ENCODE results near the gene KMT5B. TPM values are rescaled to one million over a fixed set of nuclear protein-coding genes. Genes with fewer than 3 reads are reported as not detected.

KMT5B gene
- total RNA-seq, 1 donor from 2014 or later, result 46.8 TPM

- TF ChIP-seq, protein P1, sequence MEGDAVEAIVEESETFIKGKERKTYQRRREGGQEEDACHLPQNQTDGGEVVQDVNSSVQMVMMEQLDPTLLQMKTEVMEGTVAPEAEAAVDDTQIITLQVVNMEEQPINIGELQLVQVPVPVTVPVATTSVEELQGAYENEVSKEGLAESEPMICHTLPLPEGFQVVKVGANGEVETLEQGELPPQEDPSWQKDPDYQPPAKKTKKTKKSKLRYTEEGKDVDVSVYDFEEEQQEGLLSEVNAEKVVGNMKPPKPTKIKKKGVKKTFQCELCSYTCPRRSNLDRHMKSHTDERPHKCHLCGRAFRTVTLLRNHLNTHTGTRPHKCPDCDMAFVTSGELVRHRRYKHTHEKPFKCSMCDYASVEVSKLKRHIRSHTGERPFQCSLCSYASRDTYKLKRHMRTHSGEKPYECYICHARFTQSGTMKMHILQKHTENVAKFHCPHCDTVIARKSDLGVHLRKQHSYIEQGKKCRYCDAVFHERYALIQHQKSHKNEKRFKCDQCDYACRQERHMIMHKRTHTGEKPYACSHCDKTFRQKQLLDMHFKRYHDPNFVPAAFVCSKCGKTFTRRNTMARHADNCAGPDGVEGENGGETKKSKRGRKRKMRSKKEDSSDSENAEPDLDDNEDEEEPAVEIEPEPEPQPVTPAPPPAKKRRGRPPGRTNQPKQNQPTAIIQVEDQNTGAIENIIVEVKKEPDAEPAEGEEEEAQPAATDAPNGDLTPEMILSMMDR (IDR thresholded peaks at IDR 0.05; ENCODE audit: unreplicated experiment), result no peak
- H3K27me3 Mint-ChIP-seq (ENCODE audit: unreplicated experiment), result peaks cover 3% of the 10 kb centered on the region
- no peak overlapping the region for H3K27ac Mint-ChIP-seq (ENCODE audit: unreplicated experiment)
- peaks cover 26% of the 10 kb centered on the region for H3K4me1 Mint-ChIP-seq (ENCODE audit: unreplicated experiment)
- peaks cover 10% of the 10 kb centered on the region for H3K9me3 Mint-ChIP-seq (ENCODE audit: unreplicated experiment)
- no peak overlapping the region for H3K4me3 Mint-ChIP-seq (ENCODE audit: unreplicated experiment)
- peaks cover 17% of the 10 kb centered on the region for H3K36me3 Mint-ChIP-seq (ENCODE audit: low read depth, unreplicated experiment)
- peak; percentile 84 for DNase-seq (ENCODE audit: low spot score)
Measured at GRCh38 chr11:68127714-68128681, 85.1 kb downstream of the KMT5B start.

DNA sequence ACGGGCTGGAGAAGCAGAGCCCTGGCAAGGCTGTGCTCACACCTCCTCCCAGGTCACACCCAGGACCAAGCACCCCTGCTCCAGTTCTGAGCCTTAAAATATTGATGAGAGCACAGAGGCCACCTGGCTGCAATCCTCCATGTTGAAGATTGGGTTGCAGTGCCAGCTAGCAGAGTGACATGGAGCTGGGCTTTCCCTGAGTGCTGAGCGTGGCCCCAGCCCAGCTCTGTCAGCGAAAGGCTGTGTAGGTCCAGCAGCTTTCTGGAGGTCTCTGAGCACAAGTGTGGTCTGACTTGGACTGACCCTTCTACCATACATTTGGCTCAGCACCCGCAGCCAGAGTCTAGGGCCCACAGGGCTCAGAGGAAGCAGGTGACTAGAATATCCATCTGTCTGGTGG is 87.9 kb downstream of the KMT5B start:
- Mint-ChIP-seq H3K4me1 (ENCODE audit: unreplicated experiment) (peaks cover 28% of the 10 kb centered on the region), H3K27me3 (ENCODE audit: unreplicated experiment) (peaks cover 8% of the 10 kb centered on the region), H3K9me3 (ENCODE audit: unreplicated experiment) (no peaks in the 10 kb centered on the region), H3K27ac (ENCODE audit: unreplicated experiment) (no peak overlapping the region), H3K36me3 (ENCODE audit: low read depth, unreplicated experiment) (peaks cover 11% of the 10 kb centered on the region), H3K4me3 (ENCODE audit: unreplicated experiment) (no peak overlapping the region)
- no peak for DNase-seq (ENCODE audit: low spot score)
- TF ChIP-seq, protein P1 (IDR thresholded peaks at IDR 0.05; ENCODE audit: unreplicated experiment), result no peak

GRCh38 chr11:68122936-68123539 is 90.1 kb downstream of the KMT5B start:
- Mint-ChIP-seq H3K4me1 (ENCODE audit: unreplicated experiment) (peaks cover 36% of the 10 kb centered on the region), H3K9me3 (ENCODE audit: unreplicated experiment) (no peaks in the 10 kb centered on the region), H3K27ac (ENCODE audit: unreplicated experiment) (peak overlapping the region; percentile 99), H3K36me3 (ENCODE audit: low read depth, unreplicated experiment) (peaks cover 15% of the 10 kb centered on the region), H3K27me3 (ENCODE audit: unreplicated experiment) (peaks cover 16% of the 10 kb centered on the region), H3K4me3 (ENCODE audit: unreplicated experiment) (peak overlapping the region; percentile 62)
- TF ChIP-seq, protein P1 (IDR thresholded peaks at IDR 0.05; ENCODE audit: unreplicated experiment), result no peak
- no peak for DNase-seq (ENCODE audit: low spot score)

GRCh38 chr11:68121067-68121899 is 91.8 kb downstream of the KMT5B start, which contains the start of gene CHKA:
CHKA (minus strand) TSS chr11:68121388; CDS start chr11:68121177, 211 bp downstream.
- Mint-ChIP-seq H3K27me3 (ENCODE audit: unreplicated experiment) (peaks cover 13% of the 10 kb centered on the region), H3K4me1 (ENCODE audit: unreplicated experiment) (peaks cover 51% of the 10 kb centered on the region), H3K9me3 (ENCODE audit: unreplicated experiment) (no peaks in the 10 kb centered on the region), H3K36me3 (ENCODE audit: low read depth, unreplicated experiment) (peaks cover 23% of the 10 kb centered on the region), H3K27ac (ENCODE audit: unreplicated experiment) (peak within 1 kb of the TSS; percentile 98), H3K4me3 (ENCODE audit: unreplicated experiment) (peak within 1 kb of the TSS; percentile 96)
- TF ChIP-seq, protein P1 (IDR thresholded peaks at IDR 0.05; ENCODE audit: unreplicated experiment), result no peak
- peak; percentile 97 for DNase-seq (ENCODE audit: low spot score)

Data from endothelial cell (in vitro differentiated cells).